HCT116 (cell line): Measurements from ENCODE around the gene PPP1R3E. TPM values are rescaled to one million over a fixed set of nuclear protein-coding genes. Genes with fewer than 3 reads are reported as not detected.

Experiments used
- ATAC-seq: fragments of 200-7000 bp; cut with Tn5 transposase; 2 replicates; pipeline ENCODE4 v1.9.1; 2020; ENCODE audit warnings: mild to moderate bottlenecking, moderate library complexity
- BruUV-seq: library from RNA; stranded (reverse); fragments of 400-500 nt; replicated peaks from 2 replicates; lab custom pipeline; 2021; lab: Mats Ljungman, UMichigan
- CTCF ChIA-PET: fragments of 300-600 bp; sonication (Branson Sonifier 250); formaldehyde crosslinking; loops from one replicate; lab custom pipeline; 2021; ENCODE audit warnings: antibody characterized with exemption; lab: Charles Lee
- POLR2A ChIA-PET: fragments of 300-600, 350-600 bp; sonication (Branson Sonifier 250); formaldehyde crosslinking; loops from one replicate; lab custom pipeline; 2021; ENCODE audit warnings: antibody characterized with exemption; lab: Charles Lee
- RAD21 ChIA-PET, 2 experiments: fragments of 300-600 bp; sonication (Branson Sonifier 250); formaldehyde crosslinking; loops; one replicate each; lab custom pipeline; 2023; ENCODE audit warnings: low total read pairs in 2 of 2; ENCODE audit not compliant: uncharacterized antibody in 2 of 2, unreplicated experiment in 2 of 2, low non-redundant PET in 1 of 2; lab: Charles Lee
- DNase-seq: peaks from one replicate; pipeline ENCODE4 v3.0.0-alpha.2; 2010; ENCODE audit warnings: low read depth, low spot score
- H2AFZ ChIP-seq: fragments of 200-600 bp; shearing (Covaris generic), sonication (generic); 2 replicates; pipeline ENCODE4 v1.6.1; 2017; ENCODE audit warnings: low read depth, mixed run types, mixed read lengths, antibody characterized with exemption, low read length; ENCODE audit not compliant: poor library complexity, severe bottlenecking
- H3K27ac ChIP-seq: 2 replicates; pipeline ENCODE4 v1.5.1; 2012; ENCODE audit warnings: low read depth, low read length
- H3K27me3 ChIP-seq: fragments of 200-600 bp; sonication (generic); 2 replicates; pipeline ENCODE4 v1.6.1; 2016; ENCODE audit warnings: mixed run types, low read length, mixed read lengths; ENCODE audit not compliant: insufficient read depth
- H3K36me3 ChIP-seq, 2 experiments: fragments of 200-500 bp in 1 of 2; fragments of 200-600 bp in 1 of 2; sonication (Bioruptor generic) in 1 of 2; sonication (generic) in 1 of 2; 2 replicates each; pipeline versions ENCODE4 v1.5.1 to v1.6.1; 2014 to 2016; ENCODE audit warnings: low read length in 2 of 2, inconsistent platforms in 1 of 2, mixed read lengths in 1 of 2, mixed run types in 1 of 2; ENCODE audit not compliant: insufficient read depth in 2 of 2, control insufficient read depth in 1 of 2
- H3K4me1 ChIP-seq, 2 experiments: fragments of 200-600 bp in 1 of 2; sonication (generic) in 1 of 2; 2 replicates each; pipeline versions ENCODE4 v1.5.1 to v1.6.1; 2012 to 2017; ENCODE audit warnings: low read length in 2 of 2, inconsistent platforms in 1 of 2, mild to moderate bottlenecking in 1 of 2, mixed read lengths in 1 of 2, mixed run types in 1 of 2, moderate library complexity in 1 of 2; ENCODE audit not compliant: insufficient read depth in 2 of 2, control insufficient read depth in 1 of 2
- H3K4me2 ChIP-seq: fragments of 200-600 bp; sonication (generic); 2 replicates; pipeline ENCODE4 v1.6.1; 2017; ENCODE audit warnings: mixed run types, low read length, mixed read lengths
- H3K4me3 ChIP-seq, 2 experiments: fragments of 200-600 bp in 1 of 2; sonication (generic) in 1 of 2; replicated peaks in 1 of 2; 2 replicates each; pipeline ENCODE4 v1.5.1; 2011 to 2016; ENCODE audit warnings: low read length in 2 of 2, control low read depth in 1 of 2, low read depth in 1 of 2, mild to moderate bottlenecking in 1 of 2, mixed read lengths in 1 of 2, mixed run types in 1 of 2
- H3K79me2 ChIP-seq: fragments of 200-600 bp; sonication (generic); 2 replicates; pipeline ENCODE4 v1.6.1; 2017; ENCODE audit warnings: mild to moderate bottlenecking, mixed run types, low read length, moderate library complexity, mixed read lengths; ENCODE audit not compliant: insufficient read depth
- H3K9ac ChIP-seq: fragments of 200-600 bp; sonication (generic); 2 replicates; pipeline ENCODE4 v1.6.1; 2016; ENCODE audit warnings: low read length, mixed read lengths
- H3K9me2 ChIP-seq: fragments of 200-600 bp; sonication (generic), shearing (Covaris generic); 2 replicates; pipeline ENCODE4 v1.6.1; 2017; ENCODE audit warnings: mixed run types, mild to moderate bottlenecking, moderate library complexity; ENCODE audit not compliant: insufficient read depth
- H3K9me3 ChIP-seq, 2 experiments: fragments of 200-500 bp in 1 of 2; fragments of 200-600 bp in 1 of 2; sonication (Bioruptor generic) in 1 of 2; sonication (generic) in 1 of 2; 2 replicates each; pipeline ENCODE4 v1.6.1; 2014 to 2017; ENCODE audit warnings: low read length in 2 of 2, mixed read lengths in 2 of 2, inconsistent platforms in 1 of 2, low read depth in 1 of 2, mild to moderate bottlenecking in 1 of 2, mixed run types in 1 of 2, moderate library complexity in 1 of 2; ENCODE audit not compliant: control insufficient read depth in 1 of 2, insufficient read depth in 1 of 2
- H4K20me1 ChIP-seq: fragments of 200-600 bp; sonication (generic), shearing (Covaris generic); 2 replicates; pipeline ENCODE4 v1.6.1; 2017; ENCODE audit warnings: mixed run types, mild to moderate bottlenecking, moderate library complexity; ENCODE audit not compliant: insufficient read depth
- CBX3 ChIP-seq: IDR thresholded peaks from 2 replicates; pipeline ENCODE4 v1.6.1; 2012; ENCODE audit warnings: low read depth
- CEBPB ChIP-seq: IDR thresholded peaks from 2 replicates; pipeline ENCODE4 v1.6.1; 2012; ENCODE audit warnings: low read depth
- EGR1 ChIP-seq: IDR thresholded peaks from 2 replicates; pipeline ENCODE4 v1.6.1; 2012; ENCODE audit warnings: low read depth
- ELF1 ChIP-seq: IDR thresholded peaks from 2 replicates; pipeline ENCODE4 v1.6.1; 2012; ENCODE audit warnings: low read depth, borderline replicate concordance
- EZH2 ChIP-seq: fragments of 200-600 bp; sonication (generic); IDR thresholded peaks from 2 replicates; pipeline ENCODE4 v1.6.1; 2017; ENCODE audit warnings: antibody characterized with exemption, mixed run types
- EZH2phosphoT487 ChIP-seq: fragments of 200-600 bp; IDR thresholded peaks from 2 replicates; pipeline ENCODE4 v1.6.1; 2018; ENCODE audit warnings: antibody characterized with exemption, borderline replicate concordance
- FOSL1 ChIP-seq: IDR thresholded peaks from 2 replicates; pipeline ENCODE4 v1.6.1; 2012; ENCODE audit warnings: low read depth
- POLR2AphosphoS5 ChIP-seq: IDR thresholded peaks from 2 replicates; pipeline ENCODE4 v1.6.1; 2011; ENCODE audit warnings: mild to moderate bottlenecking, low read depth, low read length, moderate library complexity
- RAD21 ChIP-seq: IDR thresholded peaks from 2 replicates; pipeline ENCODE4 v1.6.1; 2012; ENCODE audit warnings: low read depth, mild to moderate bottlenecking
- SIN3A ChIP-seq: IDR thresholded peaks from 2 replicates; pipeline ENCODE4 v1.6.1; 2012; ENCODE audit warnings: low read depth
- SP1 ChIP-seq: IDR thresholded peaks from 2 replicates; pipeline ENCODE4 v1.6.1; 2012; ENCODE audit warnings: low read depth
- SRF ChIP-seq: IDR thresholded peaks from 2 replicates; pipeline ENCODE4 v1.6.1; 2012; ENCODE audit warnings: low read depth
- ZFX ChIP-seq: fragments of 450-650 bp; IDR thresholded peaks from 2 replicates; pipeline ENCODE4 v1.6.1; 2017
- ZNF274 ChIP-seq: fragments of 200-500 bp; sonication (Bioruptor generic); IDR thresholded peaks from 2 replicates; pipeline ENCODE4 v1.6.1; 2014; ENCODE audit warnings: mild to moderate bottlenecking, low read depth, low read length, inconsistent platforms
- intact Hi-C: fragments of 100-400 bp; cut with micrococcal nuclease; formaldehyde crosslinking; loops from 2 replicates; pipeline ENCODE4 v1.10.0; 2022
- total RNA-seq: library from RNA; stranded (reverse); gene quantifications from one replicate; pipeline ENCODE4 v1.2.1, GENCODE V29; 2021; ENCODE audit not compliant: unreplicated experiment
- TF ChIP-seq, protein P1 (sequence below): IDR thresholded peaks from 2 replicates; pipeline ENCODE4 v1.6.1; 2012
- TF ChIP-seq, protein P2 (sequence below): IDR thresholded peaks from 2 replicates; pipeline ENCODE4 v1.6.1; 2012
- TF ChIP-seq, protein P3 (sequence below): IDR thresholded peaks from 2 replicates; pipeline ENCODE4 v1.6.1; 2012; ENCODE audit warnings: low read depth
- TF ChIP-seq, protein P4 (sequence below): IDR thresholded peaks from 2 replicates; pipeline ENCODE4 v1.6.1; 2011; ENCODE audit warnings: mild to moderate bottlenecking, low read length, moderate library complexity; ENCODE audit not compliant: insufficient replicate concordance; ENCODE audit errors: extremely low read depth

PPP1R3E gene
- total RNA-seq, 1 experiment from 2014 or later = 5.6 TPM

DNA sequence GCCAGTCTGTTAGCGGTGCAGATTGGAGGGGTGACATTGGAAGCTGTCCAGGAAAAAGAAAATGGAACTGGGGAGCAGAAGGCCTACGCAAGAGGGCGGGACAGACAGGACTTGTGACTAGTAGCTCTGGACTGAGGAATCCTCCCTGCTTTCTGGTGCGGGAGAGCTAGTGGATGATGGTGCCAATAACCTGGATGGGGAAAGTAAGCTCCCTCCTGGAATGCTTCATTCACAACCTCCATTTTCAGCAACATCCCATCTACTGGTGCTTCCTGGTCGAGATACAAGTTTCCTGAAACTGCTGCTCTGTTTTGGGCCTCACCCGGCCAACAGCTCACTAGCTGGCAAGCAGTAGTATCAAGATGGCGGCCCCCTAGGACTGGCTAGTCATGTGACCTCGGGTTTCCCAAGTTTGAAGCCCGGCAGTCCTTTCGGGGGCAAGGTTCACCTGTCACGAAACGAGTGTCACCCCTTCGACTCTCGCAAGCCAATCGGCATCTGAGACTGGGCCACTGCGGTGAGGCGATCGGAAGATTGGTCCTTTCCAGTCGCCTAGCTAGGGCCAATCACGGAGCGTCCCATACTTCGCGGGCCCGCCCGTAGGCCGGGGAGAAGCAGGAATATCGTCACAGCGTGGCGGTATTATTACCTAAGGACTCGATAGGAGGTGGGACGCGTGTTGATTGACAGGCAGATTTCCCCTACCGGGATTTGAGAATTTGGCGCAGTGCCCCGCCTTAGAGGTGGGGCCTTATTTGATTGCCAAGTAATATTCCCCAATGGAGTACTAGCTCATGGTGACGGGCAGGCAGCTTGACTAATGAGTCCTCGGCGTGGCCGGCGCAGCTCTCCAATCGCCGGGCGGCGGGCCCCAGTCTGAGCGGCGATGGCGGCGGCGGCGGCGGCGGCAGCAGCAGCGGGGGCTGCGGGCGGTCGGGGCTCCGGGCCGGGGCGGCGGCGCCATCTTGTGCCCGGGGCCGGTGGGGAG lies 18.2 kb upstream of the PPP1R3E start, which contains the start of gene PABPN1:
Gene PABPN1, plus strand, starts transcription at position 874 of the 988 bp plus-strand sequence. Its CDS starts 13 bp downstream, at position 887.
- peak within 1 kb of the TSS; percentile 64 to 98 for H3K4me3 ChIP-seq
- CTCF ChIA-PET = interaction anchor here (0.9 to 2.5 kb wide), 14 partner anchors 12 to 252 kb away, joined by 3 to 15 read pairs (median 4); partner anchors contain the start of gene BCL2L2
- intact Hi-C loops = loop anchor here (1.0 kb wide), 1 partner anchor 35 kb away; the partner anchor contains the start of gene HOMEZ
- H3K27me3 ChIP-seq = no peaks in the 10 kb centered on the region
- H2AFZ ChIP-seq = no peak within 1 kb of the TSS
- peak; percentile 100 for DNase-seq
- peak within 1 kb of the TSS; percentile 83 for H3K27ac ChIP-seq
- H3K9me2 ChIP-seq = no peaks in the 10 kb centered on the region
- peak; percentile 91 for ATAC-seq
- POLR2A ChIA-PET = interaction anchor here (0.7 to 2.8 kb wide), 8 partner anchors 10 to 154 kb away, joined by 3 to 21 read pairs (median 4); partner anchors contain the start of genes BCL2L2, HOMEZ, NGDN and PPP1R3E
- no peaks in the 10 kb centered on the region for H4K20me1 ChIP-seq
- H3K79me2 ChIP-seq = peaks cover 35% of the 10 kb centered on the region
- TSS peak; percentile 94 for BruUV-seq
- RAD21 ChIA-PET = interaction anchor here in 1 of 2 experiments (1.4 to 1.7 kb wide), 2 partner anchors 14 to 44 kb away, joined by 3 to 8 read pairs; partner anchors contain the start of gene BCL2L2
- H3K9me3 ChIP-seq = no peaks in the 10 kb centered on the region
- peaks cover 27 to 31% of the 10 kb centered on the region in 2 experiments; a peak in 3 of 4 replicates for H3K36me3 ChIP-seq
- peaks cover 12 to 23% of the 10 kb centered on the region in 2 experiments; a peak in 3 of 4 replicates for H3K4me1 ChIP-seq
- peak within 1 kb of the TSS; percentile 89 for H3K4me2 ChIP-seq
- H3K9ac ChIP-seq = peak within 1 kb of the TSS; percentile 97
- no peak for TF ChIP-seq RAD21
- TF ChIP-seq, protein P1, sequence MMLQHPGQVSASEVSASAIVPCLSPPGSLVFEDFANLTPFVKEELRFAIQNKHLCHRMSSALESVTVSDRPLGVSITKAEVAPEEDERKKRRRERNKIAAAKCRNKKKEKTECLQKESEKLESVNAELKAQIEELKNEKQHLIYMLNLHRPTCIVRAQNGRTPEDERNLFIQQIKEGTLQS = no peak
- no peak for TF ChIP-seq EGR1
- no peak for TF ChIP-seq ZNF274
- peak; percentile 18; the same call in 1 of the 2 replicates for TF ChIP-seq SIN3A
- peak; percentile 97 for TF ChIP-seq SP1
- TF ChIP-seq EZH2phosphoT487 = no peak
- TF ChIP-seq CBX3 = 0 out of 2 replicates have a peak, but pooled peaks have one; percentile 3
- TF ChIP-seq, protein P2, sequence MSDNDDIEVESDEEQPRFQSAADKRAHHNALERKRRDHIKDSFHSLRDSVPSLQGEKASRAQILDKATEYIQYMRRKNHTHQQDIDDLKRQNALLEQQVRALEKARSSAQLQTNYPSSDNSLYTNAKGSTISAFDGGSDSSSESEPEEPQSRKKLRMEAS = peak; percentile 63; the same call in 1 of the 2 replicates
- no peak for TF ChIP-seq EZH2
- TF ChIP-seq, protein P3, sequence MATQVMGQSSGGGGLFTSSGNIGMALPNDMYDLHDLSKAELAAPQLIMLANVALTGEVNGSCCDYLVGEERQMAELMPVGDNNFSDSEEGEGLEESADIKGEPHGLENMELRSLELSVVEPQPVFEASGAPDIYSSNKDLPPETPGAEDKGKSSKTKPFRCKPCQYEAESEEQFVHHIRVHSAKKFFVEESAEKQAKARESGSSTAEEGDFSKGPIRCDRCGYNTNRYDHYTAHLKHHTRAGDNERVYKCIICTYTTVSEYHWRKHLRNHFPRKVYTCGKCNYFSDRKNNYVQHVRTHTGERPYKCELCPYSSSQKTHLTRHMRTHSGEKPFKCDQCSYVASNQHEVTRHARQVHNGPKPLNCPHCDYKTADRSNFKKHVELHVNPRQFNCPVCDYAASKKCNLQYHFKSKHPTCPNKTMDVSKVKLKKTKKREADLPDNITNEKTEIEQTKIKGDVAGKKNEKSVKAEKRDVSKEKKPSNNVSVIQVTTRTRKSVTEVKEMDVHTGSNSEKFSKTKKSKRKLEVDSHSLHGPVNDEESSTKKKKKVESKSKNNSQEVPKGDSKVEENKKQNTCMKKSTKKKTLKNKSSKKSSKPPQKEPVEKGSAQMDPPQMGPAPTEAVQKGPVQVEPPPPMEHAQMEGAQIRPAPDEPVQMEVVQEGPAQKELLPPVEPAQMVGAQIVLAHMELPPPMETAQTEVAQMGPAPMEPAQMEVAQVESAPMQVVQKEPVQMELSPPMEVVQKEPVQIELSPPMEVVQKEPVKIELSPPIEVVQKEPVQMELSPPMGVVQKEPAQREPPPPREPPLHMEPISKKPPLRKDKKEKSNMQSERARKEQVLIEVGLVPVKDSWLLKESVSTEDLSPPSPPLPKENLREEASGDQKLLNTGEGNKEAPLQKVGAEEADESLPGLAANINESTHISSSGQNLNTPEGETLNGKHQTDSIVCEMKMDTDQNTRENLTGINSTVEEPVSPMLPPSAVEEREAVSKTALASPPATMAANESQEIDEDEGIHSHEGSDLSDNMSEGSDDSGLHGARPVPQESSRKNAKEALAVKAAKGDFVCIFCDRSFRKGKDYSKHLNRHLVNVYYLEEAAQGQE = no peak
- TF ChIP-seq ZFX = peak; percentile 34; the same call in 1 of the 2 replicates
- TF ChIP-seq SRF = peak; percentile 65; the same call in 1 of the 2 replicates
- no peak for TF ChIP-seq ELF1
- TF ChIP-seq POLR2AphosphoS5 = peak; percentile 61
- TF ChIP-seq FOSL1 = no peak
- TF ChIP-seq, protein P4, sequence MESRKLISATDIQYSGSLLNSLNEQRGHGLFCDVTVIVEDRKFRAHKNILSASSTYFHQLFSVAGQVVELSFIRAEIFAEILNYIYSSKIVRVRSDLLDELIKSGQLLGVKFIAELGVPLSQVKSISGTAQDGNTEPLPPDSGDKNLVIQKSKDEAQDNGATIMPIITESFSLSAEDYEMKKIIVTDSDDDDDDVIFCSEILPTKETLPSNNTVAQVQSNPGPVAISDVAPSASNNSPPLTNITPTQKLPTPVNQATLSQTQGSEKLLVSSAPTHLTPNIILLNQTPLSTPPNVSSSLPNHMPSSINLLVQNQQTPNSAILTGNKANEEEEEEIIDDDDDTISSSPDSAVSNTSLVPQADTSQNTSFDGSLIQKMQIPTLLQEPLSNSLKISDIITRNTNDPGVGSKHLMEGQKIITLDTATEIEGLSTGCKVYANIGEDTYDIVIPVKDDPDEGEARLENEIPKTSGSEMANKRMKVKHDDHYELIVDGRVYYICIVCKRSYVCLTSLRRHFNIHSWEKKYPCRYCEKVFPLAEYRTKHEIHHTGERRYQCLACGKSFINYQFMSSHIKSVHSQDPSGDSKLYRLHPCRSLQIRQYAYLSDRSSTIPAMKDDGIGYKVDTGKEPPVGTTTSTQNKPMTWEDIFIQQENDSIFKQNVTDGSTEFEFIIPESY = no peak
- no peak for TF ChIP-seq CEBPB
